GM23248 (cell line): ENCODE measurements around the gene NHS.

Experiments
- EZH2 ChIP-seq: fragments of 200-600 bp; sonication (generic); IDR thresholded peaks from 2 replicates; pipeline ENCODE4 v1.6.1; 2018; ENCODE audit warnings: antibody characterized with exemption, mild to moderate bottlenecking; ENCODE audit not compliant: insufficient read depth, poor library complexity, severe bottlenecking
- EZH2phosphoT487 ChIP-seq: fragments of 200-600 bp; sonication (generic); IDR thresholded peaks from 2 replicates; pipeline ENCODE4 v1.6.1; 2018; ENCODE audit warnings: antibody characterized with exemption, moderate library complexity, mild to moderate bottlenecking, low read depth; ENCODE audit not compliant: insufficient read depth

DNA sequence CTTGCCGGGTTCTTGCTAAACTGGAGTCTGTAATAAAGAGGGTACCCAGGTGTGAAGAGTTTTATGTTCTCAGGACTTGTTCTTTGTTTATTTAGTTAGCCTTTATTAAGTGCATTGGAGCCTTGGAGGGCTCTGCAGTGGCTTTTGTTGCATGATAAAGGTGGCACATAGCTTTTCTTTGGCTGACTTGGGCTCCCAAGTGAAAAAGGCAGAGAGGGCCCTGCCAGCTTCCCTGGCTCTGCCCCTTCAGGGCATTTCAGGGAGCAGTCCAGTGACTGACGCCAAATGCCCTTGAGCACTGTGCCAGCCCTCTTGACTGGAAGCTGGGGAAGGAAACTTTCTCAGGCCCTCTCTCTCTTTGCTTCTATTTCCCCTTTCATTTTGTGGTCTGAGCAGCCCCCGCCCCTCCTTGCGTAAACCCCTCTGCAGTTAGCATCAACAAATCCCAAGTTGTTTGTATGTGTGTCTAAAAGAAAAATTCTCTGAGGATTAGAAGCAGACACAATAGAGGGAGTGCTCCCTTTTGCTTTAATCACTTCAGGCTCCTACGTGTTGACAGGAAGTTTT lies 152.2 kb downstream of the NHS start:
- TF ChIP-seq EZH2phosphoT487 (no peak), EZH2 (no peak)
